ENCODE data around the gene GRK1. TPM values are rescaled to one million over a fixed set of nuclear protein-coding genes. Genes with fewer than 3 reads are reported as not detected.

The GRK1 gene
- total and polyA plus RNA-seq, 2 of the 8 experiments (the other 6 are each of a cell fraction or from before 2014, with no cell fraction given) = 0.12 TPM; not detected in 1

- ChIA-PET POLR2A (ENCODE audit: partially characterized antibody) (no interaction called here), CTCF (ENCODE audit: partially characterized antibody) (interaction anchor here (0.9 to 1.4 kb wide), 11 partner anchors 9 to 561 kb away, joined by 3 to 5 read pairs (median 4); no protein-coding TSS in a partner anchor)
- H3K36me3 ChIP-seq (ENCODE audit: control insufficient read depth in 2 of 4, insufficient read depth in 4 of 4, low read length in 3 of 4) = peaks cover 0 to 21% (median 11%) of the 10 kb centered on the region in 4 experiments; a peak in 5 of 8 replicates
- H3K9ac ChIP-seq (replicated peaks in 1 of 4; ENCODE audit: extremely low read depth in 1 of 4, low read depth in 3 of 4, low read length in 3 of 4) = no peak overlapping the region
- peaks cover 0 to 23% of the 10 kb centered on the region in 2 experiments; a peak in 2 of 4 replicates for H3K79me2 ChIP-seq (ENCODE audit: control insufficient read depth in 1 of 2, insufficient read depth in 2 of 2, low read length in 2 of 2)
- H3K23ac ChIP-seq (ENCODE audit: insufficient read length) = no peak overlapping the region
- no peak overlapping the region for H2BK15ac ChIP-seq (ENCODE audit: low read length)
- no peak overlapping the region for H2BK20ac ChIP-seq (ENCODE audit: low read length)
- H3K79me1 ChIP-seq (ENCODE audit: low read depth, low read length) = peaks cover 5% of the 10 kb centered on the region; the same call in 1 of the 2 replicates
- no peak overlapping the region for H2BK5ac ChIP-seq (ENCODE audit: low read depth, low read length)
- no peak overlapping the region for H3K27ac ChIP-seq (ENCODE audit: low read depth, low read length)
- 92% methylated on average over 15 of the region's 15 CpGs; no CpG with 5 or more reads in 1 of the 2 experiments for WGBS, 2 experiments (ENCODE audit: extremely low coverage in 1 of 2, insufficient coverage in 1 of 2, insufficient read length in 1 of 2, insufficient replicate concordance in 2 of 2, low coverage in 1 of 2, low lambda C conversion rate in 2 of 2, missing lambda C conversion rate in 1 of 2)
- no peak overlapping the region for H4K8ac ChIP-seq (ENCODE audit: extremely low read depth, insufficient read depth, low read length)
- H3K4me3 ChIP-seq (ENCODE audit: extremely low read depth in 1 of 4, insufficient read depth in 2 of 4, low read depth in 3 of 4, low read length in 4 of 4) = no peak overlapping the region
- no peak overlapping the region for H2BK120ac ChIP-seq (replicated peaks; ENCODE audit: low read depth, low read length)
- H3K4me1 ChIP-seq (replicated peaks in 1 of 4; ENCODE audit: control insufficient read depth in 3 of 4, insufficient read depth in 4 of 4, low read length in 3 of 4) = peaks cover 5 to 14% (median 12%) of the 10 kb centered on the region in 4 experiments; a peak in 5 of 7 replicates
- H2BK12ac ChIP-seq (ENCODE audit: low read depth, low read length) = no peak overlapping the region
- H2AFZ ChIP-seq (ENCODE audit: low read length) = no peak overlapping the region
- no peak overlapping the region for H4K5ac ChIP-seq (ENCODE audit: insufficient read length, low read depth, low read length)
- H4K20me1 ChIP-seq (replicated peaks in 1 of 2; ENCODE audit: control insufficient read depth in 1 of 2, insufficient read depth in 2 of 2, low read length in 2 of 2) = peaks cover 0 to 4% of the 10 kb centered on the region in 2 experiments
- no peak overlapping the region for H3K14ac ChIP-seq (ENCODE audit: insufficient read length)
- no peak for FAIRE-seq
- no peaks in the 10 kb centered on the region for H3K23me2 ChIP-seq (ENCODE audit: low read depth, low read length)
- H2AK5ac ChIP-seq (ENCODE audit: low read depth, low read length) = no peak overlapping the region
- H3K9me3 ChIP-seq (ENCODE audit: insufficient read depth in 2 of 2, low read depth in 1 of 2, low read length in 1 of 2) = peaks cover 0 to 14% of the 10 kb centered on the region in 2 experiments; a peak in 1 of 4 replicates
- H3K4ac ChIP-seq (replicated peaks; ENCODE audit: insufficient read length, low read depth, low read length) = no peak overlapping the region
- H4K91ac ChIP-seq (replicated peaks; ENCODE audit: insufficient read length, low read length) = no peak overlapping the region
- H3K56ac ChIP-seq (replicated peaks; ENCODE audit: insufficient read length, low read depth, low read length) = no peak overlapping the region
- no peaks in the 10 kb centered on the region for H3K27me3 ChIP-seq (replicated peaks in 1 of 4; ENCODE audit: control insufficient read depth in 3 of 4, extremely low read depth in 1 of 4, insufficient read depth in 3 of 4, low read length in 3 of 4)
- H3K18ac ChIP-seq (ENCODE audit: extremely low read depth, low read length) = no peak overlapping the region
- no peak overlapping the region for H3K4me2 ChIP-seq (ENCODE audit: insufficient read depth in 1 of 2, low read depth in 2 of 2, low read length in 2 of 2)
- DNase-seq (ENCODE audit: low read depth in 1 of 2, low spot score in 2 of 2) = no peak
- TF ChIP-seq YY1 (IDR thresholded peaks at IDR 0.05; ENCODE audit: low read depth, low read length) (no peak), JUND (IDR thresholded peaks at IDR 0.05; ENCODE audit: low read length) (no peak), CTBP2 (IDR thresholded peaks at IDR 0.05; ENCODE audit: borderline replicate concordance, insufficient read depth, insufficient read length, low read length) (no peak), USF2 (IDR thresholded peaks at IDR 0.05; ENCODE audit: low read length) (no peak), RNF2 (IDR thresholded peaks at IDR 0.05; ENCODE audit: borderline replicate concordance, low read depth, low read length, missing control alignments, poor library complexity, severe bottlenecking) (no peak), POLR2A (IDR thresholded peaks at IDR 0.05; ENCODE audit: control extremely low read depth in 1 of 2, low read depth in 2 of 2, low read length in 2 of 2) (no peak)
Observed at GRCh38 chr13:113621046-113621445, 46.0 kb upstream of the GRK1 start.
